Liver (tissue), 3 donors: ENCODE data around the gene SIK3.
"Not testable (repeated sequence)": the region's sequence is repeated elsewhere in the genome, so short reads cannot be mapped to it uniquely, and the experiment has no call there.

ENCODE experiments used
- ATF3 ChIP-seq: IDR thresholded peaks from 2 replicates; pipeline ENCODE4 v1.6.1; 2016; ENCODE audit warnings: antibody characterized with exemption
- CTCF ChIP-seq: fragments of 150-350 bp; IDR thresholded peaks from 2 replicates; pipeline ENCODE4 v1.5.1; 2017; ENCODE audit warnings: improper control_type of control experiment, low read depth, low read length; ENCODE audit not compliant: missing input control
- EGR1 ChIP-seq, 2 donors: IDR thresholded peaks; 2 replicates each; pipeline ENCODE4 v1.6.1; 2016 to 2018; ENCODE audit warnings: antibody characterized with exemption in 2 of 2, low read depth in 2 of 2
- GABPA ChIP-seq, 2 donors: IDR thresholded peaks in 1 of 2; conservative IDR thresholded peaks in 1 of 2; 2 replicates each; pipeline ENCODE4 v1.6.1; 2016; ENCODE audit warnings: antibody characterized with exemption in 2 of 2, mild to moderate bottlenecking in 1 of 2, moderate library complexity in 1 of 2
- HNF4A ChIP-seq, 2 donors: conservative IDR thresholded peaks; 2 replicates each; pipeline ENCODE4 v1.6.1; 2016; ENCODE audit warnings: antibody characterized with exemption in 2 of 2, mild to moderate bottlenecking in 2 of 2
- JUND ChIP-seq, 2 donors: IDR thresholded peaks; 2 replicates each; pipeline ENCODE4 v1.6.1; 2016; ENCODE audit warnings: antibody characterized with exemption in 2 of 2
- MAX ChIP-seq: IDR thresholded peaks from 2 replicates; pipeline ENCODE4 v1.6.1; 2016; ENCODE audit warnings: antibody characterized with exemption
- RAD21 ChIP-seq, 2 donors: IDR thresholded peaks; 2 replicates each; pipeline ENCODE4 v1.6.1; 2016; ENCODE audit warnings: antibody characterized with exemption in 2 of 2, mild to moderate bottlenecking in 2 of 2
- REST ChIP-seq: IDR thresholded peaks from 2 replicates; pipeline ENCODE4 v1.6.1; 2016; ENCODE audit warnings: antibody characterized with exemption, mild to moderate bottlenecking
- RXRA ChIP-seq, 2 donors: IDR thresholded peaks; 2 replicates each; pipeline ENCODE4 v1.6.1; 2017 to 2018; ENCODE audit warnings: antibody characterized with exemption in 2 of 2, mild to moderate bottlenecking in 1 of 2
- SP1 ChIP-seq: IDR thresholded peaks from 2 replicates; pipeline ENCODE4 v1.6.1; 2018; ENCODE audit warnings: antibody characterized with exemption, mild to moderate bottlenecking
- TAF1 ChIP-seq: conservative IDR thresholded peaks from 2 replicates; pipeline ENCODE4 v1.6.1; 2016; ENCODE audit warnings: antibody characterized with exemption, mild to moderate bottlenecking
- YY1 ChIP-seq: IDR thresholded peaks from 2 replicates; pipeline ENCODE4 v1.6.1; 2016; ENCODE audit warnings: antibody characterized with exemption, mild to moderate bottlenecking
- ZBTB33 ChIP-seq: IDR thresholded peaks from 2 replicates; pipeline ENCODE4 v1.6.1; 2016; ENCODE audit warnings: antibody characterized with exemption
- donor health status: healthy.
- donor health status: healthy.

- not testable (repeated sequence) for TF ChIP-seq CTCF; TAF1; REST; MAX; JUND (IDR thresholded peaks at IDR 0.05); GABPA (IDR thresholded peaks at IDR 0.05 in 1 of 2, conservative IDR thresholded peaks at IDR 0.05 in 1 of 2); RAD21 (IDR thresholded peaks at IDR 0.05); EGR1 (IDR thresholded peaks at IDR 0.05; ENCODE audit: low read depth in 2 of 2); YY1; SP1; ZBTB33; RXRA (IDR thresholded peaks at IDR 0.05); HNF4A (conservative IDR thresholded peaks at IDR 0.05); ATF3
These were observed 14.7 kb upstream of the SIK3 start for GRCh38 chr11:117112939-117113338.
